ENCODE data around the gene C4BPA.

C4BPA gene

GRCh38 chr1:207124389-207124788 lies 20.4 kb downstream of the C4BPA start:
- no peak for DNase-seq (ENCODE audit: low read depth, low spot score)

DNA sequence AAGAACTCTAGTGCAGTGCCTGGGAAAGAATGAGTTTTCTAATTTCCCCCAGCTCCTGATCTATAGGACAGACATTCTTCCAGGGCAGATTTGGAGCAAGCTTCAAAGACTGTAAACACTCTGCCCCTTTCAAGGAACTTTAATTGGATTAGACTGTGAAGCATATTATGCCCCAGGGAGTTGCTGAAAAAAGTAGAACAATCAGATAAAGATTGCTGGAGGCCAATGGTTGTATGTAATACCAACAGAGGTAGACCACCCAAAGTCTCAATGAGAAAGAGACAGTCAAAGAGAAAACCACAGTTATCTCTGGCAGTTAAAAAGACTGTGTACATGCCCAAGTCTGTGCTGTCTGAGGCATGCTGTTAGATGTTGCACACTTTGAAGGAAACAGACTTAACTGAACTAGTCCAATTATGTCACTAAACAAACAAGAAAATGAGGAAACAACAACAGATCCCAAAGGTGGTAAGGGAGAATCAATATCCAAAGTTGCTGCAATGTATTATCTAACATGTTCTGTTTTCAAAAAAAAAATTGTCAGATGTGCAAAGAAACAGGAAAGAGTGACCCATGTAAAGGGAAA lies 24.4 kb downstream of the C4BPA start:
- DNase-seq (ENCODE audit: low read depth, low spot score): no peak

DNA sequence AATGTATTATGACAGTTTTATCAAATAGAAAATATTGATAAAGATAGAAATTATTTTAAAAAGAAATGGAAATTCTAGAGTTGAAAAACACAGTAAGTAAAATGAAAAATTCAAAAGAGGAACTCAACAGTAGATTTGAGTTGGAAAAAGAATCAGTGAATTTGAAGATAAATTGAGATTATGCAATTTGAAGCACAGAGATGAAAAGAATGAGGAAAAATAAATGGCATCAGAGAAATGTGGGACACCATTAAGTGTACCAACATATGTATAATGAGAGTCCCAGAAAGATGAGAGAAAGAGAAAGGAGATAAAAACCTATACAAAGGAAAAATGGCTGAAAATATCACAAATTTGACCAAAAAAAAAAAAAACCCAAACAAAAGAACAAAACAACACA lies 25.0 kb downstream of the C4BPA start:
- DNase-seq (ENCODE audit: low read depth, low spot score): no peak

- DNase-seq (ENCODE audit: low read depth, low spot score): no peak
Observed at GRCh38 chr1:207130252-207131036, 26.4 kb downstream of the C4BPA start.

DNA sequence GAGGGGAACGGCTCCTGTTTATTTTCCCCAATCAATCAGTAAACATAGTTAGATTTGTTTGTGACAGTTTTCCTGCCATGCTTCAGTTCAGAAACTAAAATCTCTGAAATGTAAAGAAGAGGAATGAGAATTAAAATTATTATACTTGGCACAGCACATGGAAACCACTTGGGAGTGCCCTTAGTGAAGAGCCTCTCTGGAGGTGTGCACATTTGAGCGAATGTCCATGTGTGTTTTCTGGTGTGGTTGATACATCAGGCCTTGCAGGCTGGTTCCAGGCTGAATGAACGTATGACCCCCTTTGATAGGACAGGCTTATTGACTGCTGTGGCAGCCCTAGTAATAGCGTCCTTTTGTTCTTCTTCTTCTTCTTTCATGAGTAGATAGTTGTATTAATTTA lies 27.1 kb downstream of the C4BPA start:
- no peak for DNase-seq (ENCODE audit: low read depth, low spot score)

DNA sequence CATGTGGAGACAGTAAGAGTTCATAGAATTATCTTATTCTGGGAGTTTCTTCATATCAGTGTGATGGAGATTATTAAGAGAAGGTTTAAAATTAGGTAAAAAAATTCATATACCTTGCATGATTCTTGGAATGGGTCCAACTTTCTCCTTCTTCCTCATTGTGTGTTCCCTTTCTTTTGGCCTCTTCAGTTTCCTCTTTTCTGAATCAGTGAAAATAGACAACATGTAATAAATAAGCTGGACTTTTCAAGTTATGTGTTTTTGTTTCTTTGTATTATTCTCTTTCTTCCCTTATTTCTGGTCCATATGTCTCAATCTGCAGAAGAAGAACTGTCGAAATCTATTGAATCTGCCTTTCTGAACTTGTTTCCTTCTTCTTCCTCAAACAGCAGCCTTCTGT lies 30.5 kb downstream of the C4BPA start:
- DNase-seq (ENCODE audit: low read depth, low spot score): no peak

DNA sequence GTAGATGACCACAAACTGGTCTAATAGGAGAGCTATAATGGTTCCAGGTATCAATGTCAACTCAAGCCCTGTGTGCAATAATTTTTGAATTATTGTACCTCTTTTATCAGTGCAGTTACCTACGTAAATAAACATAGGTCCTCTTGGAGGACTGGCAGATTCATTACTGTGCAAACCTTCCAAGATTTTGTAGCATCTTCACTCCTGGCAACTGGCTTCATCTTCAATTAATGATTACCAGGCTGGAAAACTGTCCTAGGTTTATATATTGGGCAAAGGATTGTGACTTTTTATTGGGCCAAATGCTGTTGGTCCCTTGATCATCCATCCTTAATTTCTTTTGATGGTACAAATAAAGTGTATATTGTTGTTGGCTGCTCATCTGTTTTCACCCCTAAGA lies 35.6 kb downstream of the C4BPA start:
- DNase-seq (ENCODE audit: low read depth, low spot score): no peak

DNA sequence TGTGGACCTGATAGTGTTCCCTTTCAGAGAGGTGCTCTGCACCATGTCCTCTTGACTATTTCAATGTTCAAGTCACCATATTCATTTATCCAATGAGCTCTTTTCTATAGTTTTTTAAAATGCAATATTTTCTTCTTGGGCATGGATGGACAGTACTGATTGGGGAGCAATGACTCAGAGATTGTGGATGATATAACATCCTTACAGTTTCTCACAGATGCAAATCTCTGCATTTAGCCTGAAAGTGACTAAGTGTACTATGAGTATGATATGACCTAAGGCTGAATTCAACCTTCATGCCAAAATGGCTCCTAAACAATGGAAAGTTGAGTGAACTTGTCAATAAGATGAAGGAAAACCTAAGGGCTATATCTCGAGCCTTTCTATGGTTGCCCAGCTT lies 36.5 kb downstream of the C4BPA start:
- DNase-seq (ENCODE audit: low read depth, low spot score): no peak

DNA sequence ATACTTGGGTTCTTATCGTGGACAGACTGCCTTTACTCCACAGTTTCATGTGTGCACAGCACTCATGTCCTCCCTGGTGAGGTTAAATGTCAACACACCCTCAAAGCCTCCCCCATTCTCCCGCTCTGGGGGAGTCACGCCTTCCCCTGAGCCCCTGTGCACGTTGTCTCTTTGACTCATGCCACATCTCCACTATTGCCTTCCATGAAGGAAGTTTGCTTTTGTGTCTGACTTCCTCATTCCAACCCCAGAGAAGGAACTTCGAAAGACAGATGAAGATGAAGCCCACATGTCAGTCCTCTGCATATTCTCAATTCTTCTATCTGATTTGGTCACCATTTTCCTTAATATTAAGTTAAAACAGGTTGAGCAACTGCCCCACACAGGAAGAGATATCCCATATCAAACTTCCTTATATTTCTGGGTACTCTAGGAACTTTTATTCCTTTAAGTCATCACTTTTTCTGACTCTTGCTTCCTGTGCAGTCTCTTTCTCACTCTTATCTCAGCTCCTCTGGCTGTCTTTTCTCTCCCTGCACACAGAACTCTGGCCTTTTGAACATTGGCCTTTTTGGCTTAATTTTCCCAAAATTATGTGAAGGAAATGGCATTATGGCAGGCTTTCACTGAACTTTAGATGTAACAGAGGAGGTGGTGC lies 41.5 kb downstream of the C4BPA start:
- DNase-seq (ENCODE audit: low read depth, low spot score): no peak

GRCh38 chr1:207151920-207152319 lies 47.9 kb downstream of the C4BPA start:
- DNase-seq (ENCODE audit: low read depth, low spot score): no peak

GRCh38 chr1:207152792-207153468 lies 48.9 kb downstream of the C4BPA start:
- DNase-seq (ENCODE audit: low read depth, low spot score): no peak

GRCh38 chr1:207155028-207155427 lies 51.0 kb downstream of the C4BPA start:
- no peak for DNase-seq (ENCODE audit: low read depth, low spot score)

DNA sequence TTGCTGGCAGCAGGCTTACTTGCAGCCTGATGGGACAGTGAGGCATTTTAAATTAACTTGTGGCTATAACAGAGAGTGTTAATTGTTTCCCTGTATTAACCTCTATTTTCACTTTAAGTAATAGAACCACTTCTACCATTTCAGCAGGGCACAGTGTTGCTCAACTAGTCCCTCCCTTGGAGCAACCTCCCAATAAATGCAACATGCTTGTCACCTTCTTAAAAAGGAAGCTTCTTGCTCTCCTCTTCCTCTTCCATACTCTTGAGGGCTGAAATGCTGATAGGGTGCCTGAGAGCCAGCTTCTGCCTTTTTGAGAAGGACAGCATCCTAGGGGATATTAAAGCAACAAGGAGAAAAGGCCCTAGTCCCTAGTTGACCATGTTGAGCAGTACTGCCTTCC lies 52.1 kb downstream of the C4BPA start:
- DNase-seq (ENCODE audit: low read depth, low spot score): no peak

- DNase-seq (ENCODE audit: low read depth, low spot score): no peak
Observed at GRCh38 chr1:207156826-207157225, 52.8 kb downstream of the C4BPA start.

- no peak for DNase-seq (ENCODE audit: low read depth, low spot score)
Observed at GRCh38 chr1:207164086-207164485, 60.1 kb downstream of the C4BPA start.

- no peak for DNase-seq (ENCODE audit: low read depth, low spot score)
Observed at GRCh38 chr1:207172321-207172720, 68.3 kb downstream of the C4BPA start.

GRCh38 chr1:207172885-207173284 lies 68.9 kb downstream of the C4BPA start:
- DNase-seq (ENCODE audit: low read depth, low spot score): no peak

DNA sequence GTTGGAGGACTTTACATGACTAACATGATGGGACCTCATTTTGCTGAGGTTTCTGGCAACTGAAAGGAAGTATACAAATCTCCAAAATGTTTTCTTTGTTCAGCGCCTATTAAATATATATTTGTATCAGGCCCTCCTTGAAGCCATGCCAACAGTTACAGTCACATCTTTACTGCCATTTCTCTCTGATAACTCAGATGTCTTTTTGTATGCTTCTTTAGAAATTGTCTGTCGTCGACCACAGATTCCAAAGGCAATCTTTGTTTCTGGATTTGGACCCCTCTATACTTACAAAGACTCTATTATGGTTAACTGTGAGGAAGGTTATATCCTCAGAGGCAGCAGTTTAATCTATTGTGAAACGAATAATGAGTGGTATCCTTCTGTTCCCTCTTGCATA lies 69.4 kb downstream of the C4BPA start:
- no peak for DNase-seq (ENCODE audit: low read depth, low spot score)

DNA sequence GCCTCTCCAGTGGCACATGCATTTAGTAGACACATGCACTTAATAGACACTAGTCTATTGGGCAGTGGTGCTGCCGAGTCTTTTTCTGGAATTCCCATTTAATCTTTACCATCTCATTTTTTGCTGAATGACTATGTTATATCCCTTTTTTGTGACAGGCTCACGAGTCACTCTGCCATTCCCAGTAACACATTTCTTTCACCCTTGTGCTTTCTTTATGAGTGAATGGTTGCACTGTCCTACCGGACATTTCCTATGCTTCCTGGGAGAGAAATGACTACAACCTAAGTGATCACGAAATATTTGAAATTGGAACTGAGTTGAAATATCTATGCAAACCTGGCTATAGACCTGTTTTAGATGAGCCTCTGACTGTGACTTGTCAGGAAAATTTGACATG lies 70.9 kb downstream of the C4BPA start:
- no peak for DNase-seq (ENCODE audit: low read depth, low spot score)

DNA sequence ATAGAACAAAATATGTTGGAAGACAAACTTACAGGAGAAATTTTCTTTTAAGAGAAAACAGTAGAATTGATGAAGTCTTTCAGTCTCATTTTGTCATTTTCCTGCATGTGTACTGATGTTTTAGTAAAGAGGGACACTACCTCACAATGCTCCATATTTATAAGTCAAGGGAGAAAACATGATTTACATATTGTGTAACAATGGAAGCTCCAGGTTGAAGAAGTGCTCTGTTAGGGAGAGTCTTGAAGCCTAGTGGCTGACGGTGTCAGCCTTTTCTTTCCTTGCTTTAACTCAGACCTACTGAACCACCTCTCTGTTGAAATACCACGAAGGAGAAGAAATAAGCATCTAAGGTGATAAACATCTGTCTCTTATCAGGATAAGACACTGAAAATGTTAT lies 75.0 kb downstream of the C4BPA start:
- DNase-seq (ENCODE audit: low read depth, low spot score): no peak

- no peak for DNase-seq (ENCODE audit: low read depth, low spot score)
Observed at GRCh38 chr1:207181847-207182246, 77.8 kb downstream of the C4BPA start.

DNA sequence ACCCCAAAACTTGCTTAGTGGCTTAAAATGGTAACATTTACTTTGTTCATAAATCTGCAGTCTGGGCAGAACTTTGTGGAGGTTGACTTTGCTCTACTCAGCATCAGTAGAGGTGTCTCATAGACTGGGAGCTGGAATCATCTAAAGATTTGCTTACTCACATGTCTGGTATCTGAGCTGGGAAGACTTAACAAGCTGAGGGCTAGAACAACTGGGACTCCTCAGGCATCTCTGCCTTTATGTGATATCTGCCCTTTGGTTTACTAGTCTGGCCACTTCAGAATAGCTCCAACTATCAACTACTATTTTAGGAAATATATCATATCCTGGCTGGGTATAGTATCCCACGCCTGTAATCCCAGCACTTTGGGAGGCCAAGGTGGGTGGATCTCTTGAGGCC lies 82.5 kb downstream of the C4BPA start:
- no peak for DNase-seq (ENCODE audit: low read depth, low spot score)

DNA sequence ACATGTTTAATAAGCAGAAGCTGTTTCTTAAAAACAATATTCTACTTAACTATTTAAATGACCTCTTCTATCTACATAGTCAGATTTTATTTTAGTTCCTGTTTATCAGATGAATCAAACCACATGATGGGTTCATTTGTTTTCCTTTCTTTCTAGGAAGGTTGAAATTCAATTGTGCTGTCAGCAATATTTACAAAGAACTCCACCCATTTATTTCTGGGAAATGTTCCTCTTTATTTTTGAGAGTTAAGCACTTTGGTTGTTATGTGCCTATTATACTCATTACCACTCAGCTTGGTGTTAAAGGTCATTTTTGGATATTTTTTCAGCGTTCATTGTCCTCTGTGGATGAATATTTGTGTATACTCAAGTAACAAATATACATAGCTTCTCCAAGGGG lies 84.9 kb downstream of the C4BPA start:
- DNase-seq (ENCODE audit: low read depth, low spot score): no peak

Measured in iPS DF 19.7 (cell line).